SK-N-SH (cell line): ENCODE data around the gene SRGAP1. TPM values are rescaled to one million over a fixed set of nuclear protein-coding genes. Genes with fewer than 3 reads are reported as not detected.

Experiments
- CTCF ChIA-PET: fragments of 300-600, 350-600 bp; formaldehyde crosslinking; extraction: SDS; loops from one replicate; lab custom pipeline; 2021; lab: Yijun Ruan, JAX
- POLR2A ChIA-PET: fragments of 350-600 bp; sonication (Branson Sonifier 250); formaldehyde crosslinking; extraction: SDS; loops from one replicate; lab custom pipeline; 2020; ENCODE audit warnings: antibody characterized with exemption, inconsistent platforms; lab: Yijun Ruan, JAX
- DNase-seq: peaks from one replicate; pipeline ENCODE4 v3.0.0; 2012
- H2AFZ ChIP-seq: fragments of 200-600 bp; sonication (generic); 2 replicates; pipeline ENCODE4 v1.8.1; 2016; ENCODE audit warnings: antibody characterized with exemption, mild to moderate bottlenecking, low read depth
- H3F3A ChIP-seq: fragments of 200-600 bp; sonication (generic); replicated peaks from 2 replicates; pipeline ENCODE3; 2016; ENCODE audit warnings: antibody characterized with exemption, mild to moderate bottlenecking; ENCODE audit not compliant: insufficient read depth
- H3K27ac ChIP-seq, 2 experiments: fragments of 200-500 bp in 1 of 2; fragments of 200-600 bp in 1 of 2; sonication (Bioruptor generic) in 1 of 2; sonication (generic), shearing (Covaris generic) in 1 of 2; 2 replicates each; pipeline versions ENCODE4 v1.5.1 to v1.6.1; 2014 to 2016; ENCODE audit warnings: low read depth in 2 of 2, inconsistent platforms in 1 of 2, low read length in 1 of 2, mild to moderate bottlenecking in 1 of 2, mixed read lengths in 1 of 2
- H3K27me3 ChIP-seq: fragments of 200-600 bp; sonication (generic), shearing (Covaris generic); 2 replicates; pipeline ENCODE4 v1.6.1; 2016; ENCODE audit warnings: mixed run types; ENCODE audit not compliant: insufficient read depth
- H3K36me3 ChIP-seq, 2 experiments: fragments of 200-500 bp in 1 of 2; fragments of 200-600 bp in 1 of 2; sonication (Bioruptor generic) in 1 of 2; sonication (generic) in 1 of 2; replicated peaks in 1 of 2; 2 replicates each; pipeline versions ENCODE3 to v1.5.1; 2014 to 2016; ENCODE audit warnings: low read length in 1 of 2, mild to moderate bottlenecking in 1 of 2; ENCODE audit not compliant: insufficient read depth in 2 of 2, control insufficient read depth in 1 of 2
- H3K4me1 ChIP-seq, 2 experiments: fragments of 200-500 bp in 1 of 2; fragments of 200-600 bp in 1 of 2; sonication (Bioruptor generic) in 1 of 2; sonication (generic), shearing (Covaris generic) in 1 of 2; 2 replicates each; pipeline versions ENCODE4 v1.5.1 to v1.6.1; 2014 to 2016; ENCODE audit warnings: low read depth in 1 of 2, low read length in 1 of 2, mixed run types in 1 of 2; ENCODE audit not compliant: insufficient read depth in 2 of 2, control insufficient read depth in 1 of 2
- H3K4me2 ChIP-seq: fragments of 200-600 bp; sonication (generic), shearing (Covaris generic); 2 replicates; pipeline ENCODE4 v1.6.1; 2017; ENCODE audit warnings: mixed run types
- H3K4me3 ChIP-seq, 2 experiments: fragments of 200-500 bp in 1 of 2; fragments of 200-600 bp in 1 of 2; sonication (Bioruptor generic) in 1 of 2; sonication (generic), shearing (Covaris generic) in 1 of 2; 2 replicates each; pipeline versions ENCODE4 v1.5.1 to v1.8.1; 2014 to 2016; ENCODE audit warnings: low read depth in 2 of 2, inconsistent platforms in 1 of 2, low read length in 1 of 2, mild to moderate bottlenecking in 1 of 2, mixed read lengths in 1 of 2, moderate library complexity in 1 of 2
- H3K79me2 ChIP-seq: fragments of 200-600 bp; sonication (generic); 2 replicates; pipeline ENCODE4 v1.8.1; 2017; ENCODE audit warnings: mild to moderate bottlenecking; ENCODE audit not compliant: insufficient read depth
- H3K9ac ChIP-seq: fragments of 200-600 bp; sonication (generic); 2 replicates; pipeline ENCODE4 v1.6.1; 2017; ENCODE audit warnings: mixed run types
- H3K9me2 ChIP-seq: fragments of 200-600 bp; sonication (generic); 2 replicates; pipeline ENCODE4 v1.6.1; 2017; ENCODE audit warnings: mixed run types
- H3K9me3 ChIP-seq: fragments of 200-600 bp; sonication (generic); 2 replicates; pipeline ENCODE4 v1.6.1; 2017; ENCODE audit warnings: mixed run types, mild to moderate bottlenecking, moderate library complexity
- H4K20me1 ChIP-seq: fragments of 200-600 bp; sonication (generic); 2 replicates; pipeline ENCODE4 v1.6.1; 2017; ENCODE audit warnings: mild to moderate bottlenecking, mixed run types; ENCODE audit not compliant: insufficient read depth
- ELF1 ChIP-seq: IDR thresholded peaks from 2 replicates; pipeline ENCODE4 v1.4.0; 2012
- FOXM1 ChIP-seq: IDR thresholded peaks from 2 replicates; pipeline ENCODE4 v1.4.0; 2012; ENCODE audit warnings: low read depth, mild to moderate bottlenecking
- MXI1 ChIP-seq: IDR thresholded peaks from 2 replicates; pipeline ENCODE4 v1.6.1; 2012; ENCODE audit warnings: mild to moderate bottlenecking, low read depth, low read length, improper control_type of control experiment
- SMC3 ChIP-seq: IDR thresholded peaks from 2 replicates; pipeline ENCODE4 v1.6.1; 2012; ENCODE audit warnings: low read depth, low read length, improper control_type of control experiment
- TCF12 ChIP-seq: IDR thresholded peaks from 2 replicates; pipeline ENCODE4 v1.4.0; 2012
- TEAD4 ChIP-seq: IDR thresholded peaks from 2 replicates; pipeline ENCODE4 v1.4.0; 2012; ENCODE audit warnings: mild to moderate bottlenecking, borderline replicate concordance; ENCODE audit not compliant: insufficient read depth
- WGBS: methylation state at CpG from one replicate; pipeline ENCODE4 v1.1.6; 2017; ENCODE audit warnings: low lambda C conversion rate; 5-methylcytosine and 5-hydroxymethylcytosine counted together
- polyA plus RNA-seq, 3 experiments: library from polyadenylated mRNA; depleted of rRNA; stranded (reverse); fragments of >200 nt; gene quantifications; 2 replicates each; pipeline ENCODE4 v1.2.3, GENCODE V29; 2012
- TF ChIP-seq, protein P1 (sequence below): IDR thresholded peaks from 2 replicates; pipeline ENCODE4 v1.6.1; 2012; ENCODE audit warnings: mild to moderate bottlenecking, low read depth, low read length, moderate library complexity
- TF ChIP-seq, protein P2 (sequence below): fragments of 150-350 bp; IDR thresholded peaks from 2 replicates; pipeline ENCODE4 v1.6.1; 2017; ENCODE audit warnings: antibody characterized with exemption, low read length, low read depth, borderline replicate concordance

SRGAP1 gene
- polyA plus RNA-seq, 1 of the 3 experiments (the other 2 are of a cell fraction): 2.6 TPM

DNA sequence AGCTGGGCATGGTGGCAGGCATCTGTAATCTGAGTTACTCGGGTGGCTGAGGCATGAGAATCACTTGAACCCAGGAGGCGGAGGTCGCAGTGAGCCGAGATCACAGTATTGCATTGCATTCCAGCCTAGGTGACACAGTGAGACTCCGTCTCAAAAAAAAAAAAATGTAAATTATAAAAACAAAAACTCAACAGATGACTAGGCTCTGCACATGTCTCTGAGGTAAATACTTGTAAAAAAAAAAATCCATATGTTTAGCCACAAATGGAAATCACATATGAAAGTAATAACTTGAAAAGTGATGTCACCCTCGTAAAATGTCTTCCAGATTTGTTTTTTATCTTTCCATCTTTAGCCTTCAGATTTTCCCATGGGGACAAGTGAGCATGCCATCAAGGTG is 292.6 kb downstream of the SRGAP1 start:
- no peak overlapping the region for H3K27ac ChIP-seq
- no peaks in the 10 kb centered on the region for H3K9me2 ChIP-seq
- ChIA-PET CTCF (interaction anchor here (1.3 kb wide), 1 partner anchor 25 kb away, joined by 3 read pairs; no protein-coding TSS in a partner anchor), POLR2A (no interaction called here)
- H3K4me1 ChIP-seq: no peaks in the 10 kb centered on the region
- H3K4me3 ChIP-seq: no peak overlapping the region
- peaks cover 5% of the 10 kb centered on the region for H3F3A ChIP-seq
- H2AFZ ChIP-seq: no peak overlapping the region
- WGBS: 78% methylated on average over 6 of the region's 6 CpGs
- DNase-seq: no peak
- no peaks in the 10 kb centered on the region for H3K9me3 ChIP-seq
- H3K36me3 ChIP-seq: peaks cover 0 to 25% of the 10 kb centered on the region in 2 experiments
- peak; percentile 28; the same call in 1 of the 2 replicates for TF ChIP-seq TCF12
- no peak for TF ChIP-seq FOXM1
- TF ChIP-seq, all 33 proteins: peak for 1
- Histone ChIP-seq H3K79me2 (no peaks in the 10 kb centered on the region), H4K20me1 (no peaks in the 10 kb centered on the region), H3K4me2 (no peak overlapping the region), H3K9ac (no peak overlapping the region), H3K27me3 (no peaks in the 10 kb centered on the region)

DNA sequence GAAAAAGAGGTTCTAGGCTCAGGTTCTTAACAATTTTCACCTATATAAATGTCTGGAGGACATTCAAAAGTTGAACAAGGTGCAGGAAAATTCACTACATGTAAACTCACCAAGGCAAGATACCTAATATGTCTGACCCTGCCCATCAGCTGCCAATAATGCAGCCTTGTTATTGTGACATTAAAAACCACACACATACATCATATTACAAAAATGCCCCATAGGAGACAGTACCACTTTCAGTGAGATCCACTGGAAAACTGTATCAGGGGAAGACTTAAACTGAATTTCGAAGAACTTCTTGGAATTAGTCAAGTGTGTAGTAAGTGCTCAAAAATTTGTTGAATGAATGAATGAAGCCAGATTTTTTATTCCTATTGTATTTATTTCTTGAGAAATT is 294.5 kb downstream of the SRGAP1 start:
- Histone ChIP-seq H3K9ac (no peak overlapping the region), H3K27ac (no peak overlapping the region), H3F3A (peaks cover 5% of the 10 kb centered on the region), H3K4me2 (no peak overlapping the region), H3K36me3 (peaks cover 11 to 27% of the 10 kb centered on the region in 2 experiments), H3K4me1 (no peaks in the 10 kb centered on the region), H3K27me3 (no peaks in the 10 kb centered on the region), H3K4me3 (no peak overlapping the region), H4K20me1 (no peaks in the 10 kb centered on the region), H3K9me2 (no peaks in the 10 kb centered on the region), H3K9me3 (no peaks in the 10 kb centered on the region), H3K79me2 (no peaks in the 10 kb centered on the region), H2AFZ (no peak overlapping the region)
- no peak for TF ChIP-seq MXI1
- TF ChIP-seq SMC3: no peak
- TF ChIP-seq, protein P1, sequence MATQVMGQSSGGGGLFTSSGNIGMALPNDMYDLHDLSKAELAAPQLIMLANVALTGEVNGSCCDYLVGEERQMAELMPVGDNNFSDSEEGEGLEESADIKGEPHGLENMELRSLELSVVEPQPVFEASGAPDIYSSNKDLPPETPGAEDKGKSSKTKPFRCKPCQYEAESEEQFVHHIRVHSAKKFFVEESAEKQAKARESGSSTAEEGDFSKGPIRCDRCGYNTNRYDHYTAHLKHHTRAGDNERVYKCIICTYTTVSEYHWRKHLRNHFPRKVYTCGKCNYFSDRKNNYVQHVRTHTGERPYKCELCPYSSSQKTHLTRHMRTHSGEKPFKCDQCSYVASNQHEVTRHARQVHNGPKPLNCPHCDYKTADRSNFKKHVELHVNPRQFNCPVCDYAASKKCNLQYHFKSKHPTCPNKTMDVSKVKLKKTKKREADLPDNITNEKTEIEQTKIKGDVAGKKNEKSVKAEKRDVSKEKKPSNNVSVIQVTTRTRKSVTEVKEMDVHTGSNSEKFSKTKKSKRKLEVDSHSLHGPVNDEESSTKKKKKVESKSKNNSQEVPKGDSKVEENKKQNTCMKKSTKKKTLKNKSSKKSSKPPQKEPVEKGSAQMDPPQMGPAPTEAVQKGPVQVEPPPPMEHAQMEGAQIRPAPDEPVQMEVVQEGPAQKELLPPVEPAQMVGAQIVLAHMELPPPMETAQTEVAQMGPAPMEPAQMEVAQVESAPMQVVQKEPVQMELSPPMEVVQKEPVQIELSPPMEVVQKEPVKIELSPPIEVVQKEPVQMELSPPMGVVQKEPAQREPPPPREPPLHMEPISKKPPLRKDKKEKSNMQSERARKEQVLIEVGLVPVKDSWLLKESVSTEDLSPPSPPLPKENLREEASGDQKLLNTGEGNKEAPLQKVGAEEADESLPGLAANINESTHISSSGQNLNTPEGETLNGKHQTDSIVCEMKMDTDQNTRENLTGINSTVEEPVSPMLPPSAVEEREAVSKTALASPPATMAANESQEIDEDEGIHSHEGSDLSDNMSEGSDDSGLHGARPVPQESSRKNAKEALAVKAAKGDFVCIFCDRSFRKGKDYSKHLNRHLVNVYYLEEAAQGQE: no peak
- TF ChIP-seq ELF1: no peak
- TF ChIP-seq, protein P2, sequence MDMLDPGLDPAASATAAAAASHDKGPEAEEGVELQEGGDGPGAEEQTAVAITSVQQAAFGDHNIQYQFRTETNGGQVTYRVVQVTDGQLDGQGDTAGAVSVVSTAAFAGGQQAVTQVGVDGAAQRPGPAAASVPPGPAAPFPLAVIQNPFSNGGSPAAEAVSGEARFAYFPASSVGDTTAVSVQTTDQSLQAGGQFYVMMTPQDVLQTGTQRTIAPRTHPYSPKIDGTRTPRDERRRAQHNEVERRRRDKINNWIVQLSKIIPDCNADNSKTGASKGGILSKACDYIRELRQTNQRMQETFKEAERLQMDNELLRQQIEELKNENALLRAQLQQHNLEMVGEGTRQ: no peak
- no peak for TF ChIP-seq TEAD4
- POLR2A ChIA-PET: no interaction called here
- DNase-seq: no peak
- CTCF ChIA-PET: no interaction called here
- 100% methylated on average over 1 of the region's 1 CpG for WGBS
